K562 (cell line): ENCODE data around the gene BRINP2. TPM values are rescaled to one million over a fixed set of nuclear protein-coding genes. Genes with fewer than 3 reads are reported as not detected.
A peak's percentile ranks its signal among the peaks of the same experiment; 100 is the strongest.

ENCODE experiments used
- ATAC-seq: fragments of 200-7000 bp; cut with Tn5 transposase; 3 replicates; pipeline ENCODE4 v1.9.1; 2020; ENCODE audit warnings: moderate library complexity
- BruUV-seq: library from RNA; stranded (reverse); fragments of 400-500 nt; replicated peaks from 2 replicates; lab custom pipeline; 2021; lab: Mats Ljungman, UMichigan
- CTCF ChIA-PET: fragments of 300-600 bp; formaldehyde crosslinking; extraction: SDS; loops from one replicate; lab custom pipeline; 2021; ENCODE audit warnings: low intra/inter-chr PET ratio; lab: Yijun Ruan, JAX
- POLR2A ChIA-PET: fragments of 300-600, 350-650 bp; sonication (Branson Sonifier 250); formaldehyde crosslinking; extraction: SDS; loops from one replicate; lab custom pipeline; 2021; ENCODE audit warnings: antibody characterized with exemption, inconsistent platforms; lab: Yijun Ruan, JAX
- DNase-seq, 4 experiments: peaks; one replicate each; pipeline versions ENCODE4 v3.0.0 to v3.0.0-alpha.2; 2011 to 2018; ENCODE audit warnings: low spot score in 3 of 4, mixed read lengths in 3 of 4; ENCODE audit errors: extremely low read depth in 1 of 4
- FAIRE-seq: peaks from 2 replicates; lab custom pipeline; 2011; peaks lifted over from hg19 to GRCh38; lab: Jason Lieb, UNC
- H2AFZ ChIP-seq: 2 replicates; pipeline ENCODE4 v1.6.0; 2011; ENCODE audit warnings: low read depth, low read length, control low read depth, inconsistent platforms
- H3K27ac ChIP-seq: fragments of 200-600 bp; 3 replicates; pipeline ENCODE4 v1.8.0; 2011; ENCODE audit warnings: low read depth, mild to moderate bottlenecking, control low read depth, inconsistent platforms, low read length, moderate library complexity, mixed read lengths; ENCODE audit errors: extremely low read depth
- H3K27me3 ChIP-seq, 2 experiments: fragments of 300-600 bp in 1 of 2; 2 replicates in 1 of 2; 3 replicates in 1 of 2; pipeline versions ENCODE4 v1.6.0 to v1.8.0; 2011; ENCODE audit warnings: inconsistent platforms in 2 of 2, low read length in 2 of 2, mild to moderate bottlenecking in 1 of 2, mixed read lengths in 1 of 2, moderate library complexity in 1 of 2; ENCODE audit not compliant: control insufficient read depth in 2 of 2, insufficient read depth in 2 of 2
- H3K36me3 ChIP-seq: fragments of 300-600 bp; 3 replicates; pipeline ENCODE4 v1.8.0; 2011; ENCODE audit warnings: mild to moderate bottlenecking, low read length, inconsistent platforms; ENCODE audit not compliant: control insufficient read depth, insufficient read depth
- H3K4me1 ChIP-seq, 2 experiments: fragments of 200-600 bp in 1 of 2; replicated peaks in 1 of 2; 2 replicates in 1 of 2; 3 replicates in 1 of 2; pipeline versions ENCODE4 v1.5.1 to v1.8.0; 2011; ENCODE audit warnings: inconsistent platforms in 2 of 2, low read length in 2 of 2, mild to moderate bottlenecking in 1 of 2, mixed read lengths in 1 of 2, moderate library complexity in 1 of 2; ENCODE audit not compliant: control insufficient read depth in 2 of 2, insufficient read depth in 2 of 2
- H3K4me2 ChIP-seq: 2 replicates; pipeline ENCODE4 v1.6.1; 2011; ENCODE audit warnings: low read length, control low read depth, inconsistent platforms, mixed read lengths; ENCODE audit not compliant: insufficient read depth
- H3K4me3 ChIP-seq: fragments of 200-600 bp; sonication (generic), shearing (Covaris generic); 2 replicates; pipeline ENCODE4 v1.5.1; 2016; ENCODE audit warnings: control low read depth, inconsistent platforms
- H3K79me2 ChIP-seq: fragments of 200-600 bp; 3 replicates; pipeline ENCODE4 v1.8.0; 2011; ENCODE audit warnings: low read length, inconsistent platforms; ENCODE audit not compliant: control insufficient read depth, insufficient read depth
- H3K9ac ChIP-seq, 2 experiments: 2 replicates each; pipeline versions ENCODE4 v1.6.0 to v1.6.1; 2011; ENCODE audit warnings: low read depth in 2 of 2, low read length in 2 of 2, control low read depth in 1 of 2, inconsistent platforms in 1 of 2, mild to moderate bottlenecking in 1 of 2, mixed read lengths in 1 of 2; ENCODE audit not compliant: insufficient read depth in 1 of 2
- H3K9me1 ChIP-seq: one replicate; pipeline ENCODE4 v1.6.0; 2011; ENCODE audit warnings: inconsistent platforms, mild to moderate bottlenecking, low read length, moderate library complexity; ENCODE audit not compliant: control insufficient read depth, insufficient read depth
- H3K9me3 ChIP-seq: replicated peaks from 2 replicates; pipeline ENCODE4 v1.5.1; 2011; ENCODE audit warnings: low read depth, low read length, inconsistent platforms; ENCODE audit not compliant: control insufficient read depth, insufficient read depth
- H4K20me1 ChIP-seq: replicated peaks from 2 replicates; pipeline ENCODE4 v1.6.1; 2011; ENCODE audit warnings: low read length, inconsistent platforms, mixed read lengths; ENCODE audit not compliant: control insufficient read depth, insufficient read depth
- C11orf30 ChIP-seq: fragments of 450-650 bp; IDR thresholded peaks from 2 replicates; pipeline ENCODE4 v1.6.1; 2016; ENCODE audit warnings: low read depth, mild to moderate bottlenecking
- CHAMP1 ChIP-seq: fragments of 450-650 bp; IDR thresholded peaks from 2 replicates; pipeline ENCODE4 v1.6.1; 2016; ENCODE audit warnings: mild to moderate bottlenecking
- MAFF ChIP-seq: IDR thresholded peaks from 2 replicates; pipeline ENCODE4 v1.6.1; 2012; ENCODE audit warnings: low read length, improper control_type of control experiment
- MAFG ChIP-seq: fragments of 450-650 bp; conservative IDR thresholded peaks from 2 replicates; pipeline ENCODE4 v1.6.1; 2016; ENCODE audit warnings: missing genetic modification characterization, missing compliant biosample characterization
- MAFK ChIP-seq: IDR thresholded peaks from 2 replicates; pipeline ENCODE4 v1.6.1; 2011; ENCODE audit warnings: low read length, improper control_type of control experiment
- TCF15 ChIP-seq: fragments of 250-450 bp; sonication (Bioruptor Pico); IDR thresholded peaks from 2 replicates; pipeline ENCODE4 v1.8.0; 2022; ENCODE audit warnings: moderate library complexity, mild to moderate bottlenecking, inconsistent platforms
- ZBED1 ChIP-seq: IDR thresholded peaks from 2 replicates; pipeline ENCODE4 v1.6.1; 2014
- ZNF316 ChIP-seq: fragments of 450-650 bp; IDR thresholded peaks from 2 replicates; pipeline ENCODE4 v1.6.1; 2016
- WGBS: fragments of 100-300 bp; shearing (Covaris generic); methylation state at CpG from one replicate; pipeline ENCODE4 v1.1.6; 2016; ENCODE audit warnings: low coverage, mixed read lengths; ENCODE audit not compliant: insufficient coverage; ENCODE audit errors: missing lambda C conversion rate; 5-methylcytosine and 5-hydroxymethylcytosine counted together
- in situ Hi-C: fragments of 300-500 bp; cut with MboI; formaldehyde crosslinking; loops from 4 replicates; pipeline ENCODE4 v1.15.0; 2018; ENCODE audit warnings: inconsistent platforms, mixed read lengths
- intact Hi-C: fragments of 100-400 bp; cut with micrococcal nuclease; formaldehyde crosslinking; loops from 2 replicates; pipeline ENCODE4 v1.14.2; 2022
- polyA plus RNA-seq, 8 experiments: library from polyadenylated mRNA; depleted of rRNA in 4 of 8; stranded (reverse) in 5 of 8; unstranded in 3 of 8; fragments of >200 nt; fragmentation: Nextera tagmentation in 2 of 8; fragmentation: Illumina TruSeq in 1 of 8; extraction: Ambion mirVana in 2 of 8; extraction: Trizol in 1 of 8; gene quantifications; 2 replicates each; pipeline versions ENCODE4 v1.2.1 to v1.2.3, GENCODE V29; 2011 to 2014; ENCODE audit warnings: inconsistent platforms in 1 of 8, missing spikeins in 1 of 8
- total RNA-seq, 7 experiments: library from RNA; depleted of rRNA in 6 of 7; stranded (reverse); fragments of >200 nt in 6 of 7; fragmentation: Illumina TruSeq in 2 of 7; extraction: Trizol in 2 of 7; gene quantifications; 2 replicates each; pipeline versions ENCODE4 v1.2.1 to v1.2.3, GENCODE V29; 2011 to 2021; ENCODE audit warnings: low replicate concordance in 1 of 7
- TF ChIP-seq, protein P1 (sequence below), 2 experiments: IDR thresholded peaks; 2 replicates each; pipeline ENCODE4 v1.6.1; 2011; ENCODE audit warnings: borderline replicate concordance in 1 of 2, control low read depth in 1 of 2, low read depth in 1 of 2, low read length in 1 of 2, mild to moderate bottlenecking in 1 of 2, mixed read lengths in 1 of 2, moderate library complexity in 1 of 2; ENCODE audit not compliant: insufficient read depth in 1 of 2, insufficient read length in 1 of 2, poor library complexity in 1 of 2, severe bottlenecking in 1 of 2; ENCODE audit errors: extremely low read depth in 1 of 2

The BRINP2 gene
- total and polyA plus RNA-seq, 9 of the 15 experiments (the other 6 are each of a cell fraction or from before 2014, with no cell fraction given) = not detected

- no TSS peak for BruUV-seq
- H3K79me2 ChIP-seq = no peaks in the 10 kb centered on the region
- POLR2A ChIA-PET = no interaction called here
- no peak overlapping the region for H3K4me2 ChIP-seq
- CTCF ChIA-PET = no interaction called here
- TF ChIP-seq C11orf30 = peak; percentile 32; the same call in 1 of the 2 replicates
- no peak for TF ChIP-seq TCF15 (CRISPR knock-in tag)
- TF ChIP-seq MAFF = peak; percentile 78
- peak; percentile 74 for TF ChIP-seq MAFK
- TF ChIP-seq, protein P1, sequence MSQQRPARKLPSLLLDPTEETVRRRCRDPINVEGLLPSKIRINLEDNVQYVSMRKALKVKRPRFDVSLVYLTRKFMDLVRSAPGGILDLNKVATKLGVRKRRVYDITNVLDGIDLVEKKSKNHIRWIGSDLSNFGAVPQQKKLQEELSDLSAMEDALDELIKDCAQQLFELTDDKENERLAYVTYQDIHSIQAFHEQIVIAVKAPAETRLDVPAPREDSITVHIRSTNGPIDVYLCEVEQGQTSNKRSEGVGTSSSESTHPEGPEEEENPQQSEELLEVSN (IDR thresholded peaks at IDR 0.05; ENCODE audit: borderline replicate concordance in 1 of 2, extremely low read depth in 1 of 2, insufficient read depth in 1 of 2, insufficient read length in 1 of 2, low read depth in 1 of 2, low read length in 1 of 2, poor library complexity in 1 of 2, severe bottlenecking in 1 of 2) = no peak
- TF ChIP-seq ZBED1 = no peak
- no peak for TF ChIP-seq CHAMP1
- TF ChIP-seq ZNF316 = peak; percentile 76
- peak; percentile 34; the same call in 1 of the 2 replicates for TF ChIP-seq MAFG (tag)
- H3K9ac ChIP-seq = no peak overlapping the region
- in situ Hi-C loops (no loop called here), intact Hi-C loops (no loop called here)
- no peak overlapping the region for H2AFZ ChIP-seq
- no peaks in the 10 kb centered on the region for H3K9me3 ChIP-seq
- no peaks in the 10 kb centered on the region for H4K20me1 ChIP-seq
- H3K9me1 ChIP-seq = no peaks in the 10 kb centered on the region
- WGBS = 0% methylated on average over 1 of the region's 1 CpG
- H3K27ac ChIP-seq = no peak overlapping the region
- H3K27me3 ChIP-seq = no peaks in the 10 kb centered on the region; a peak in 1 of 5 replicates
- H3K36me3 ChIP-seq = no peaks in the 10 kb centered on the region
- H3K4me3 ChIP-seq = no peak overlapping the region
- H3K4me1 ChIP-seq = no peaks in the 10 kb centered on the region
- no peak for ATAC-seq
- no peak for DNase-seq
- no peak for FAIRE-seq
Measured at GRCh38 chr1:177142010-177142409, 28.7 kb upstream of the BRINP2 start.
